WERI-Rb-1 (cell line): Measurements from ENCODE around the gene EEFSEC.

Source experiments
- DNase-seq: peaks from one replicate; pipeline ENCODE4 v3.0.0-alpha.2; 2020
- H3K27ac ChIP-seq: fragments of 250-450 bp; sonication (Bioruptor Pico); 2 replicates; pipeline ENCODE4 v1.5.1; 2020; ENCODE audit warnings: mild to moderate bottlenecking, moderate library complexity
- H3K27me3 ChIP-seq: fragments of 250-450 bp; sonication (Bioruptor Pico); 2 replicates; pipeline ENCODE4 v1.5.1; 2021; ENCODE audit warnings: mild to moderate bottlenecking, low read depth, moderate library complexity; ENCODE audit not compliant: insufficient read depth, severe bottlenecking
- H3K36me3 ChIP-seq: fragments of 250-450 bp; sonication (Bioruptor Pico); 2 replicates; pipeline ENCODE4 v1.5.1; 2020; ENCODE audit warnings: mild to moderate bottlenecking, moderate library complexity
- H3K4me3 ChIP-seq: 2 replicates; pipeline ENCODE4 v1.5.1; 2011; ENCODE audit warnings: low read depth, mild to moderate bottlenecking, control low read depth, low read length
- H3K9me3 ChIP-seq: fragments of 250-450 bp; sonication (Bioruptor Pico); 2 replicates; pipeline ENCODE4 v1.5.1; 2021; ENCODE audit warnings: mild to moderate bottlenecking, moderate library complexity; ENCODE audit not compliant: severe bottlenecking
- CTCF ChIP-seq: IDR thresholded peaks from 2 replicates; pipeline ENCODE4 v1.5.1; 2011; ENCODE audit warnings: low read depth, mild to moderate bottlenecking, control low read depth, inconsistent platforms, low read length

The EEFSEC gene

GRCh38 chr3:128242818-128243601 lies 89.7 kb downstream of the EEFSEC start:
- Histone ChIP-seq H3K27me3 (no peaks in the 10 kb centered on the region), H3K36me3 (no peaks in the 10 kb centered on the region), H3K4me3 (no peak overlapping the region), H3K27ac (no peak overlapping the region), H3K9me3 (no peaks in the 10 kb centered on the region)
- DNase-seq: no peak
- TF ChIP-seq CTCF: no peak

DNA sequence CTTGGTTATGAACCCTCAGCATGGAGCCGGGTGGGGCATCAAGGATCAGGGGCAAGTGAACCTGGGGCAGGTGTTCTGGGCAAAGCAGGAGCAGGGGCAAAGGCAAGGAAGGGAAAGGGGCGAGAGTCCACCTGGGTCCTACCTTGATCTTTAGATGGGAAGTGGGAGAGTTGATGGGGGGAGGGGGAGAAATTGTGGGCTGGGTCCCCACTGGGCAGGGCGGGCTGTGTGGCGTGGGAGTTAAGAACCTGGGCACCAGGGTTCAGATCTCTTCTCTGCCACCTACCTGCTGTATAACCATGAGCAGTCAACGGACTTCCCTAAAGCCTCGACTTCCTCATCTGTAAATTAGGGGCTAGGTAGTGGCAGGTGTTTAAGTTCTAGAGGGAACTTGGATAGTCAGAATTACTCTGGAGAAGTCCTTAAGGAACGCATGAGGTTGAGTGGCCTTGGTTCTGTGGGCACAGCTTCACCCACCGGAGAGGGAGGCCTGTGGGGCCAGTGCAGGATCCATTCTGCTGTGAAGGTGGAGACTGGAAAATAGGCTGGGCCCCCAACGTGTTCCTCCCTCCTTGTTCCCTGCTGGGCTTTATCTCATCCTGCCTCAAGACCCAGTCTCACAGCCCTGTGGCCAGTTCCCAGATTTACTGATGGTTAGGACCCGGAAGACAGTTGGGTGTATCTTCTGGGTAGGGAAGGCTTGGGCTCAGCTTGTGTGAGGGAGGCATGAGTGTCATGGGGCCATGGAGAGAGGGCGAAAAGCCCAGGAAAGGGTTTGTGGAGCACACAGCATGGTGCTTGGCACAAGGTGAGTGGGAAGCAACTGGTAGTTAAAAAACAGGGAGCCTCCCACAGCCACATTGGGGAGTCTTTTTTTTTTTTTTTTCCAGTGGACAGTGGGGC lies 90.6 kb downstream of the EEFSEC start:
- DNase-seq: no peak
- Histone ChIP-seq H3K27me3 (no peaks in the 10 kb centered on the region), H3K4me3 (no peak overlapping the region), H3K9me3 (no peaks in the 10 kb centered on the region), H3K36me3 (no peaks in the 10 kb centered on the region; the same call in 1 of the 2 replicates), H3K27ac (no peak overlapping the region)
- no peak for TF ChIP-seq CTCF

GRCh38 chr3:128245460-128245859 lies 92.2 kb downstream of the EEFSEC start:
- TF ChIP-seq CTCF: no peak
- Histone ChIP-seq H3K27me3 (no peaks in the 10 kb centered on the region), H3K4me3 (no peak overlapping the region)

DNA sequence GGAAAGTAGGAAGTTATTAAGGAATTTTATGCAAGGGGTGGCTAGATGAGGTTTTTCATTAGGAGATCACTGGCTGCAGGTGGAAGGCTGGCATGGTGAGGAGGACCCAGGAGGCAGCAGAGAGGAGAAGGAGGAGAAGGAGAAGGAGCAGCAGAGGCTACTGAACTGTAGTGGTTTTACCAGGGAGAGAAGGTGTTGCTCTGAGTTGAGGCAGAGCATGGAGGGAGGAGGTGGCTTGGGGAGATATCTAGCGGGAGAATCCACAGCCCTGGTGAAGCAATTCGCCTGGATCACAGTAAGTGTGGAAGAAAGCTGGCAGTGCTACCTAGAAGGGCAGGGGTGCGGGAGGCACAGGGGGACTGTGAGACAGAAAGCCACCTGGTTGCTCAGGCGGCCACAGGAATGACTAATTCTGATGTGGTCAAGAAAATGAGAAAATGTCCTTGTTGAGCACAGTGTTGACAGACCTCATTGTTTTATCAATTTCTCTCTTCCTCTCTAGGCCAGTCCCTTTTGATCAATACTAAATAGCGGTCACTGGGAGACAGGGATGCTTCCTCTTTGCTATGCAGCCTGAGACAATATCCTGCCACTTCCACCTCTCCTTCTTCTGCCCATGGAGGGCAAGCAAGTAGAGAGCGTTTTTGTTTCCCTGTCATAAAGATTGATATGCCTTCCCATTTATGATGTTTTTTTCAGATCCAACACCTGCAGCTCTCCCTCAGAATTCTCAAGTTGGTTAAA lies 94.6 kb downstream of the EEFSEC start:
- H3K36me3 ChIP-seq: no peaks in the 10 kb centered on the region; the same call in 1 of the 2 replicates
- no peak for TF ChIP-seq CTCF

More at GRCh38 chr3:128245460-128245859, 92.2 kb downstream of the EEFSEC start:
- Histone ChIP-seq H3K27ac (no peak overlapping the region), H3K9me3 (no peaks in the 10 kb centered on the region), H3K36me3 (no peaks in the 10 kb centered on the region; the same call in 1 of the 2 replicates)
- DNase-seq: no peak

GRCh38 chr3:128252083-128252482 lies 98.8 kb downstream of the EEFSEC start:
- Histone ChIP-seq H3K27me3 (no peaks in the 10 kb centered on the region), H3K27ac (no peak overlapping the region), H3K9me3 (no peaks in the 10 kb centered on the region), H3K4me3 (no peak overlapping the region), H3K36me3 (no peaks in the 10 kb centered on the region; the same call in 1 of the 2 replicates)
- DNase-seq: no peak
- TF ChIP-seq CTCF: no peak

More for the DNA sequence above, 94.6 kb downstream of the EEFSEC start:
- H3K27ac ChIP-seq: no peak overlapping the region
- no peaks in the 10 kb centered on the region for H3K9me3 ChIP-seq
- no peak for DNase-seq
- no peak overlapping the region for H3K4me3 ChIP-seq
- H3K27me3 ChIP-seq: no peaks in the 10 kb centered on the region
